GM18951 (cell line): ENCODE results near the gene CRYBG1.

Source experiments
- POLR2A ChIP-seq: IDR thresholded peaks from 4 replicates; pipeline ENCODE4 v1.6.1; 2011; ENCODE audit warnings: mild to moderate bottlenecking; ENCODE audit not compliant: insufficient read length, insufficient read depth; ENCODE audit errors: extremely low read depth
- in situ Hi-C: fragments of 300-500 bp; cut with MboI; formaldehyde crosslinking; loops from one replicate; pipeline ENCODE4 v1.12.0; 2022; ENCODE audit warnings: low sequenced_read_pairs, mixed read lengths, inconsistent platforms; ENCODE audit not compliant: unreplicated experiment

Gene CRYBG1

DNA sequence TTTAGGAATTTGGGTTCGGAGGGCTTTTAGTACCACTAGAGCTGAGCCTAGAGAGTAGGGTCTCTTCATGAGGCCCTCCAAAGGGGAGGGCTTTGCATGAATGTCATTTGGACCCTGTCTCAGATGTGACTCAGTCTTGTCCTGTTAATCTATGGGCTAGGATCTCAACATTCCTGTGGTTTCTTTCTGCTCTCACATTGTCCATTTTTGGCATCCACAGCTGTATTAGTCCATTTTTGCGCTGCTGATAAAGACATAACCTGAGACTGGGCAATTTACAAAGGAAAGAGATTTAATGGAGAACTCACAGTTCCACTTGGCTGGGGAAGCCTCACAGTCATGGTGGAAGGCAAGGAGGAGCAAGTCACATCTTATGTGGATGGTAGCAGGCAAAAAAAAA lies 61.0 kb downstream of the CRYBG1 start:
- TF ChIP-seq POLR2A: no peak
- in situ Hi-C loops: no loop called here

DNA sequence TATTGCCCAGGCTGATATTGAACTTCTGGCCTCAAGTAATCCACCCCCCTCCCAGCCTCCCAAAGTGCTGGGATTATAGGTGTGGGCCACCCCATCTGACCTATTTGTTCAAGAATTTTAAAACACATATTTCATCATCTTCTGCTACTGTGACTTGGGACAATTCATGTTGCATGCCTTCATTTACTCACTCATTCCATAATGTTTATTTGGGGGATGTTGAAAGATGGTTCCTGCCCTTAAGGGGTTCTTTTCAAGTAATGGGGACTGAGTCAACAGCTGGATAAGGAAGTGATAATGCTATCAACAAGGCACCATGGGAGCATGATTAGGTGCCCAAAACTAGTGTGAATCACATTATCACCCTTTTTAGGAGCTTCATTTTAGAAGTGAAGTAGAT lies 62.0 kb downstream of the CRYBG1 start:
- TF ChIP-seq POLR2A: no peak
- in situ Hi-C loops: no loop called here

DNA sequence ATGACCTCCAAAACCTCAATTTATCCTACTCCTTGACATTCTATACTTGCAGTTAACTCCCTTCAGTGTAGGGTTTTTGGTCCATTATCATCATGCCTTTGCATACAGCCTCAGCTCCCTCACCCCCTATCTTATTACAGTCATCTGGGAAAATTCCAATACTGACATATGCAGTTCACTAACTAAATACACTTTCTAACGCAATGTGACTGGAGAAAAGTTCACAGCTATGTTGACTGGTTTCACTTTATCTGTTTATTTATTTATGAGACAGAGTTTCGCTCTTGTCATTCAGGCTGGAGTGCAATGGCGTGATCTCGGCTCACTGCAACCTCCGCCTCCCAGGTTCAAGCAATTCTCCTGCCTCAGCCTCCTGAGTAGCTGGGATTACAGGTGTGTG lies 64.9 kb downstream of the CRYBG1 start:
- no peak for TF ChIP-seq POLR2A
- in situ Hi-C loops: no loop called here

DNA sequence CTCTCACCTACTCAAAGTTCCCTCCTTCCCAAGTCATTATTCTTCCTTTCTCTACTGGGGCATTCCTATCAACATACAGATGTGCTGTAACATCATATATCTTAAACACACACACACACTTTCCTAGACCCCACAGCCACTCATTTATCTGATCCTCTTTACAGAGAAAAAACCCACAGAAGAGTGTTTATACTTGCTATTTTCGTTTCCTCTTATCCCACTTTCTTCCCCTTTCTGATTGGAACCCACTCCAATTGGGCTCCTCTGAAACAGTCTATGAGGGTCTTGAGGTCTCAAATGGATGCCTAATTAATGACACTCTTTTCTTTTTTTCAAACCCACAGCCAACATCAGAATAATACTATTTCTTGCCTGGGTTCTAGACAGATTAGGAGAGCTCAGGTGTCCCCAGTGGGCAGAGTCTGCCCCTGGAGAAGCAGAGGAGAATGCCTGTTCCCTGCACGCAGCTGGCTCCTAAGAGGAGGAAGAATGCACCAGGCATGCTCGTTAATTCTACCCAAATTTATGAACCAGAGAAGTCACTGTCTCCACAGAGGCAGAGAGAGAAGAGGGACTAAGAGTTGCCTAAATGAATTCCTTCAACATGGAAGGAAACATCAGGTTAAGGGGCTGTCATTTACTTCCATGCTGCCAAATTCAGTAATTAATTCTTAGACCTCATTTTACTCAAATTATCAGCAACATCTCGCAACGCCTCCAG lies 65.9 kb downstream of the CRYBG1 start:
- TF ChIP-seq POLR2A: no peak
- in situ Hi-C loops: no loop called here

DNA sequence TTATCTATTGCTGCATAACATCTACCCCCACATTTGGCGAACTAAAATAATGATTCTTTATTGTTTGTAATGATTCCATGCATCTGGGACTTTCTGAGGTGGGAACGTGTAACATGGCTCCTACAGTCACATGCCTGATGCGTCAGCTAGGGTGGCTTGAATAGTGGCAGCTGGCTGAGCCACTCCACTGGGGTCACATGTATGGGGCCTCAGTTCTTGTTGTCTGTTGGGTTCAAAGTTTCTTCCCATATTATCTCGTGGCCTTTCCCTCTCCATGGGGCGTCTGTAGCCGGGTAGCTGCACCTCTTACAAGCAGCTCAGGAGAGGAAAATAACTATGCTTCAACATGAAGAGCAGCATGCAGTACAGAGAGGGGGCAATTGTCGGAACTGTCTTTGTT lies 69.9 kb downstream of the CRYBG1 start:
- no peak for TF ChIP-seq POLR2A
- in situ Hi-C loops: no loop called here

DNA sequence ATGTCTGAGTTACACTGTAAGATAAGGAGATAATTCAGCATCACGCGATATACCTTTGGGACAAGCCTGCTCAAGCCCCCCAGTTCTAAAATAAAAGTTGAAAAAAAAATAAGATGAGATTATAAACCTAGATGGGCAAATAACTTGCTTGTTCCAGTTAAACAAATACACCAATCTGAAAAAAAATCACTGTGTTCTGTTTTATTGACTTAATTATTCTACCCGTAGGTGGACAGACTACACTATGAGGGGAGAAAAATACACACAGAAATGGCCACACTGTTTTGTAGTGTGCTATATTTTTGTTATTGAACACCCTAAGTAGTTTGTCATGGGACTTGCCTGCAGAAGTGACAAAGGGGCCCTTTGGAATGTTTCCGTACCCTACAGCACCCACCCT lies 70.9 kb downstream of the CRYBG1 start:
- in situ Hi-C loops: no loop called here
- TF ChIP-seq POLR2A: no peak

DNA sequence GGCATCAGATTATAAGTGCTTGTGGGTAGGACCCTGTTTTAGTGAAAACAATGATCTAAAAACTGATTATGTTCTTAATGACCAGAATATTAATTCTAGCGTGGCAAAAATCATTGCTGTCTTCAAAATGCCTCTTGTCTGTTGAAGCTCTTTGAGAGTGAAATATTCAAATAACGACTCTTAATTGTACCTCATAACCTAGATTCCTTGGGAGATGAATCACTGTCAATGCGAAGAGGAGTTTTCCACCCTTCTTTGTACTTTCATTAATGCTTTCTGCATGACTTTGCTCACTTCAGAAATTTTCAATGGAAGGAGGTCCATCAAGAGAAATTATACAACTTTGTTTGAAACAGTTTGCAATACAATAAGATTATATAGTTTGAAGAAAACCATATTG lies 71.5 kb downstream of the CRYBG1 start:
- TF ChIP-seq POLR2A: no peak
- in situ Hi-C loops: no loop called here

DNA sequence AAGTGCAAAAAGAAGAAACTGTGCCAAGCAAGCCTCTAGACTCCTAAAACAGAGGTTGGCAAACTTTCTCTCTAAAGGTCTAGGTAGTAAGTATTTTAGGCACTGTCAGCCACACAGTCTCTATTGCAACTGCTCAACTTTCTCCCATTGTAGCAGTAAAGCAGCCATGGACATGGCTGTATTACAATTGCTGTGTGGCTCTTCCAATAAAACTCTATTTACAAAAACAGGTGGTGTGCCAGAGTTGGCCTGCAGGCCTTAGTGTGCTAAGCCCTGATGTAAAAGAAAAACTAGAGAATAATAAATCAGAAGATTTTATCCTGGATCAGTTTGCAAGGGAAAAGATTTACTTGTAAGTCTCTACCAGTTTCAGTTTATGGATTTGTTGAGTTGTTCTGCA lies 74.0 kb downstream of the CRYBG1 start:
- in situ Hi-C loops: no loop called here
- no peak for TF ChIP-seq POLR2A

DNA sequence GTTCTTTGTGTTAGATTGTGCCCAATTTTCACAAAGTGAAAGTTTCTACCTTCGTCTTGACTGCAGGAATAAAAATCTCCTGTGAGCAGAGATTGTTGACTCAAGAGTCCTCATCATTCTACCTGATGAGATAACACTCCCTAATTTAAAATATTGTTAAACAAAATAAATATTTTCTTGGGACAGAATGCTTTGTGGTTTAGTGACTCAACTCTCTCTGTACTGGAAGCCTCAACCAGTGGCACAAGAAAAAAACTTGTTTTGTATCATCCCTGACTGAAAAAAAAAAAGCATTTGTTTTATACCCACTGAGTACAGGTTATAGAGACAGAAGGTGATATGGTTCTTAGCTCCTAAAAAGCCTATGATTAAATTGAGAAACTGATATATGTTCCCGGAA lies 78.9 kb downstream of the CRYBG1 start:
- TF ChIP-seq POLR2A: no peak
- in situ Hi-C loops: no loop called here

DNA sequence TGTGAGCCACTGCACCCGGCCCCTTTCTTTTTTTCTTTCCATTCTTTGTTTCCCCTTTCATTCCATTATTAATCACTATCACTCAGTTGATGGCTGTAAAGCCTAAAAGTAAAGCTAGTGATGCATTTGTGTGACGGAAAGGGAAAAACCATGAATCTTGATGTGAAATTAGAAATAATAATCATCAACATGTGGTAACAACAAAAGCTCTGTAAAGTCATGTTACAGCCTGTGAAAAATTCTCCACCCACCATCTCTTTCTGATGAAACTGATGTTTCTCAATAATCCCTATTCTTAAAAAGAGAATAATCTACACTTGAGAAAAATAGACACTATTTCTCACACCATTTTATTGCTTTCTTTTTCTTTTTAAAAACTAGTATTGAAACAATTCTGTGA lies 80.0 kb downstream of the CRYBG1 start:
- TF ChIP-seq POLR2A: no peak
- in situ Hi-C loops: loop anchor here (10.0 kb wide), 2 partner anchors 106 to 544 kb away; no protein-coding TSS in a partner anchor

DNA sequence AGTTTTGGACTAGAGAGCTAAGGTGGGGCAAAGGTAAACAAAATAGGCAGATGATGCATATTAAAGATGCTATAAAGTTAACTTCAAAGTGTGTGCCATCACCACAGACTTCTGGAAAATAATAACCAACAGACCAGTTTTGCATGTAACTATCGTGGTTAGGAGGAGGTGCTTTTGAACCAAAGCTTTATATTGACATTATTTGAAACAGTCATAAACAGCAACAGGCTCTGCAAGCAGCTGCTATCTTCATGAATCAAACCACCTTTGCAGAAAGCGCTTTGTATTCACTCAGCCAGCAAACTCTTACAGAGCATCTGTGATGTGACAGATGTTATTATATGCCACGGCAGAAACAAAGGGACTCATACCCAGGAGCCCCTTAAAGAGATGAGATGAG lies 81.9 kb downstream of the CRYBG1 start:
- TF ChIP-seq POLR2A: no peak

DNA sequence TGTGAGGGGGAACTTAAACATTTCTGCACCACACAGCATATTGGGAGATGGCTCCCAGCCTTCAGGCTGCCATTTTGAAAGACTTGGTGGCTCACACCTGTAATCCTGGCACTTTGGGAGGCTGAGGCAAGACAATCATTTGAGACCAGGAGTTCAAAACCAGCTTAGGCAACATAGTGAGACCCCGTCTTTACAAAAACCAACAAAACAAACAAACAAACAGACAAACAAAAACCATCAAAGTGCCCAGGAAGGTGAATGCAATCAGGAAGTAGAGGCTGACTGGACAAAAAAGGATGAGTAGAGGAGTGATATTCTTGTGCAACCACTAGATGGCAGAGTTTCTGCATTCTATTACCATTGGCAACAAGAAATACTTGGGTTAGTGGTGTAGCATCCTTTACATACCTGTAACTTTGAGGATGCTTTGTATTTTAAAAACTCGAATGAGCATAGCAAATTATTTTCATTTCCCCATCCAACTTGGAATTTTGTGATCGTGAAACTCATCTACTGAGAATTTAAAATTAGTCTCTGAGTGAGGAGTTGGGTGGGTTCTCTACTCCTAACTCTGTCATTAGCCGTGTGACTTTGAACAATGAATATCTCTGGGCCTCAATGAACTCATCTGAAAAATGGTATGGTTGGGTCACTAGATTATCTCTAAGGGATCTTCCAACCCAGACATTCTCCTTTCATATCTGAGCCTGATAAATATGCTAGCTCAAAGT lies 84.4 kb downstream of the CRYBG1 start:
- TF ChIP-seq POLR2A: no peak
- in situ Hi-C loops: loop anchor here (5.0 to 10.0 kb wide), 3 partner anchors 110 to 540 kb away; no protein-coding TSS in a partner anchor

More for the DNA sequence above, 81.9 kb downstream of the CRYBG1 start:
- in situ Hi-C loops: loop anchor here (10.0 kb wide), 2 partner anchors 108 to 542 kb away; no protein-coding TSS in a partner anchor

DNA sequence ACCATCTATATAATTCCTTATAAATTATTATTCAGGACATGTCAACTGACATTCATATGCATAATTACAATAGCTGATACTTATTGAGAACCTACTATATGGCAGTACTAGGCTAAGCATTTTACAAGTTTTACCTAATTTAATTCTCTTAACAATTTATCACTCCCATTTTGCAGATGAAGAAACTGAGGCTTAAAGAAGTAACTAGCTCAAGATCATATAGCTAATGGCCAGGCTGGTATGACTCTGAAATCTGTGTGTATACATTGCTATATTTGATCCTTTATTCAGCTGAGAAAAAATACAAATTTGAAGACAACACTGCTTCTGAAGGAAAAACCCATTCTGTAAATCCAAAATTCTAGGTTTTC lies 85.0 kb downstream of the CRYBG1 start:
- no peak for TF ChIP-seq POLR2A
- in situ Hi-C loops: loop anchor here (5.0 to 10.0 kb wide), 3 partner anchors 111 to 539 kb away; no protein-coding TSS in a partner anchor
